IPS-15b (cell line): ENCODE measurements around the gene CASK.
"Not testable (repeated sequence)": the region's sequence is repeated elsewhere in the genome, so short reads cannot be mapped to it uniquely, and the experiment has no call there.

Experiments
- H3K27me3 ChIP-seq: one replicate; pipeline ENCODE4 v1.6.1; 2013; ENCODE audit warnings: low read length; ENCODE audit not compliant: control insufficient read depth, insufficient read depth
- H3K36me3 ChIP-seq: one replicate; pipeline ENCODE4 v1.6.1; 2013; ENCODE audit warnings: low read length; ENCODE audit not compliant: control insufficient read depth, insufficient read depth
- H3K4me1 ChIP-seq: one replicate; pipeline ENCODE4 v1.6.1; 2013; ENCODE audit warnings: mild to moderate bottlenecking, low read length; ENCODE audit not compliant: control insufficient read depth, insufficient read depth
- H3K4me3 ChIP-seq: one replicate; pipeline ENCODE4 v1.5.1; 2013; ENCODE audit warnings: low read depth, low read length
- H3K9ac ChIP-seq: one replicate; pipeline ENCODE4 v1.6.1; 2013; ENCODE audit warnings: low read depth, mild to moderate bottlenecking, low read length
- H3K9me3 ChIP-seq: one replicate; pipeline ENCODE4 v1.6.1; 2013; ENCODE audit warnings: mild to moderate bottlenecking, low read length; ENCODE audit not compliant: control insufficient read depth, insufficient read depth

The CASK gene

DNA sequence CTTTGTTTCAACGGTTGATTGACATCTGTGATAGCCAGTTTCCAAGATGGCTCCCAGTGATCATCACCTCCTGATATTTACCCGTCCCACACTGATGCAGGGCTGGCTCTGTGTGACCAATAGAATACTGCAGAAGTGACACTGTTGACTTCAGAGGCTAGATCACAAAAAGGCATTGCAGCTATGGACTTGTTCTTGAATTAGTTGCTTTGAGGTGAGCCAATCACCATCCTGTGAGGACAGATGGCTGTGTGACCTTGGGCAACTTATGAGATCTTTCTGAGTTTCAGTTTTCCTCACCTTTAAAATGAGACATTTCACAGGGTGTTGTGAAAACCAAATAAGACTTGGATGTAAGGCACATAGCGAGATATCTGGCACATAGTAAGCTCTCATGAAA, 201.1 kb downstream of the CASK start:
- H3K4me3 ChIP-seq, result no peak overlapping the region

DNA sequence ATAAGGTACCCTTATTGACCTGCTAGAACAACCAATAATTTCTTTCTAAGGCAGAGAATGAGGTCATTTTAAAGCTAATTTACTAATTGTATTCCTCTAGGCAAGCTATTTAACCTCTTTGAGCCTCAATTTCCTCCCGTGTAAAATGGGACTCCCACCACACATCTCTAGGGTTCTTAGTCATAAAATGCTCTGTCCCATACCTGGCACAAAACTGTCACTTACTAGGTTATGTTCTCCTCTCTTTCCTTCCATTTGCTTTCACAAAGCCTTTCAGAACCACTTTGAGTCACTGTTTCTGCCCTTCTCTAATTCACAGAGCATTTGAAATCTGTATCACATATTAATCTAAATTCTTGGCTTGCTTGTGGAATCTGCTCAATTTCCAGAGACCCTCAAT, 201.8 kb downstream of the CASK start:
- H3K4me1 ChIP-seq, result no peaks in the 10 kb centered on the region
- H3K4me3 ChIP-seq, result no peak overlapping the region
- H3K27me3 ChIP-seq, result no peaks in the 10 kb centered on the region
- H3K9me3 ChIP-seq, result peaks cover 14% of the 10 kb centered on the region
- H3K9ac ChIP-seq, result no peak overlapping the region
- no peaks in the 10 kb centered on the region for H3K36me3 ChIP-seq

More for the DNA sequence above, 201.1 kb downstream of the CASK start:
- Histone ChIP-seq H3K9ac (no peak overlapping the region), H3K36me3 (no peaks in the 10 kb centered on the region), H3K4me1 (no peaks in the 10 kb centered on the region), H3K27me3 (no peaks in the 10 kb centered on the region), H3K9me3 (peaks cover 13% of the 10 kb centered on the region)

DNA sequence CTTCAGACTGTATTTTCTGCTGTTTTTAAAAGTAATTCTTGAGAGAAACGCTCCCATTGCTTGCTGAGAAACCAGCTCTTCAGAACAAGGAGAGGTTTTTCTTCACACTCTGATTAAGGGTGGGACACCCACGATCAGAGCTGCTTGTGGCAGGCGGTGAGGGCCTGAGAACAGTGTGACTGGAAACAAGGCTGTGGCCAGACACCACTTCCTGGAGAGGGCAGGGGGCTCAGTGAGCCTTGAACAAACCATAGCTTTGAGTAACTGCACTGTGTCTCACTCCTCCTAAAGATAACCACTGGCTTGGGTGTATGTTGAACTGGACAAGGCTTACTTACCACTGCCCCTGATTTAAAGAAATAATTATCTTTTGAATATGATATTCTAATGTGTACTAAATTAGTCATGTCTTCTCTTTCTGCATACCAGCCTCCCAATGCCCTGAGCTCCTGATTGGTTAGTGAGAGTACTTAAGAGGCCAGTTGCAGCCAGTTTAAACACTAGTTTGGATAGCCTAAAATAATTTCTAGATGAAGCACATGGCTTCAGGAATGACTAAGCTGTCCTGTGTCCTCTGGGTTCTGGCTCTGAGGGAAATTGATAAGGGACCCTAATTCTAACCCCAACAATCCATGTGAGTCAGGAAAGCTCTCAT, 203.1 kb downstream of the CASK start:
- H3K9ac ChIP-seq, result no peak overlapping the region
- no peak overlapping the region for H3K4me3 ChIP-seq
- H3K4me1 ChIP-seq, result no peaks in the 10 kb centered on the region
- no peaks in the 10 kb centered on the region for H3K27me3 ChIP-seq
- H3K9me3 ChIP-seq, result peaks cover 20% of the 10 kb centered on the region
- H3K36me3 ChIP-seq, result no peaks in the 10 kb centered on the region

DNA sequence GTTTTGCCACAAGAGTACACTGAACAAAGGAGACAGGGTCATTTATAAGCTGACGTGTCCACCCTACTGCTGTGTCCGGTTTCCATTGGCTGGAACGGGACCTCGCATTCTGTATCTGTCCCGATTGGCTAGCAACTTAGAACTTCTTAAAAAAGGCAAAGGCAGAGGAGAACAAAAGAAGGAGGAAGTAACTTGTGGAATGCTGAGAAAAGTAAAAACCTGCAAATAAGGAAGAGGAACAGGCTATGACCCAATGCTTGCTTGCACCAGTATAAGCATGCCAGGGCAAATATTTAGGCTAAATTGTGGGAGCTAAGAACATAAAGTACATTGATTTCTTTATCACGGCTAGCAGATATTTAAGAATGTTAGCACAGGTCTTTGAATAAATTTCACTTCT, 203.7 kb downstream of the CASK start:
- H3K4me1 ChIP-seq, H3K9ac ChIP-seq, H3K4me3 ChIP-seq, H3K36me3 ChIP-seq, H3K27me3 ChIP-seq: not testable (repeated sequence)
- peaks cover 20% of the 10 kb centered on the region for H3K9me3 ChIP-seq

DNA sequence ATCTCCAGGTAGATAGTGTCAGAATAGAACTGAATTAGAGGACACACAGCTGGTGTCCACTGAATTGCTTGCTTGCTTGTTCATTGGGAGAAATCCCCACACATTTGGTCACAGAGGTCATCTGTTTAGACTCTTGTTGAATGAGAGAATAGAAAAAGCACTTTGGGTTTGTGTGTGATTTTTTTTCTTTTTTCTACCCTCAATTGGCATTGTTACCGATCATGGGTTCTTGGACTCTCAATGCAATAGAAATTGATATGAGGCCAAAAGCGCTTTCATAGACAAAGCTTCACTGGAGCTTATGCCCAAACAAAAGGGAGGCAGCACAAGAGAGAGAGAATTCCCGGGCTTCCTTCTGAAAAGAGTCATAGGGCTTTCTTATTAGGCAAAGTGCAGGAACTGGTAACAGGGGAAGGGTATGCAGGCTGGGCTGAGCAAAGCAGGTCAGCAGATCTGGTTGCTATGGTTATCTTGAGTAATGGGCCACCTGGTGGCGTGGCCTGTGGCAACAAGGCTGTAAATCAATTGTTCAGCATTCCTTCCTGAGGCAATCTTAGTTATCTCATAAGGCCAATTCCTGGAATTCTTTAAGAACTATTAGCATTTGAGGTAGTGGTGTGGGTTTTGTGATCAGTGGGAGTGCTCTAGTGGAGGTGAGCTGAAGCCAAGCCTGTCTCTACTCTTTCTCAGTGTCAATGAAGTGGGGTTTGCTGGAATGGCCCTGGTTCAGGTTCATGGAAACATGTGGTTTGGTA, 204.7 kb downstream of the CASK start:
- Histone ChIP-seq H3K36me3 (no peaks in the 10 kb centered on the region), H3K9me3 (peaks cover 20% of the 10 kb centered on the region), H3K4me1 (no peaks in the 10 kb centered on the region), H3K4me3 (no peak overlapping the region), H3K9ac (no peak overlapping the region), H3K27me3 (no peaks in the 10 kb centered on the region)

DNA sequence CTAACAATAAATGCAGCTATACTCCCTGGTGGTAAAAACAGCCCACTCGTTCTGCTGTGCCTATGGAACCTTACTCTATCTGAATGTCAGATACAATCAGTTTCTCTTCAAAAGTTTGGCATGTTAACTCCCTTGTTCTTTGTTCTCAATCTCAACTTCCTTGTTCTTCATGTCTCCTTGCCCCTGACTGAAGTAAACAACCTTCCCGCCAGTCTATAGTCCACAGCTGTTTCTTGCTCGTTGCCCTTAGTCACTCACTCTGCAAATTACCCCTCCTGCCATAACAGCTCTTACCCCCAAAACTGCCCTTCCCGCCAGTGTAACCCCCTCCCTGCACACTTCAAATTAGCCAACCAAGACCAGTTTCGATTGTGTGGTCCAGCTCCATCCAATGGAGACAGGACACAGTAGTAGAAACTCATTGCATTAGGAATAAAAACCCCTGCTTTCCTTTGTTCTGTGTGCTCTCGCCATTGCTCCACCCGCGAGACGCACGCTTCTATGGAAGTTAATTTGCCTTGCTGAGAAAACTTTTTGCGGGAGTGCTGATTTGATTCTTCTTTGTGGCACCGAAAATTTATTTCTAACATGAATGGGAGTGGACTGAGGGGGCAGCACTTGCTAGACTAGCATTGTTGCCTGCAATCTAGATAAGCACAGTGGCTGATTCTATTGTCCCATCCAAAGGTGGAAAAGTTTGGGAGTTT, 206.4 kb downstream of the CASK start:
- Histone ChIP-seq H3K4me3 (no peak overlapping the region), H3K9ac (no peak overlapping the region), H3K27me3 (no peaks in the 10 kb centered on the region), H3K36me3 (no peaks in the 10 kb centered on the region), H3K9me3 (peaks cover 20% of the 10 kb centered on the region), H3K4me1 (no peaks in the 10 kb centered on the region)

DNA sequence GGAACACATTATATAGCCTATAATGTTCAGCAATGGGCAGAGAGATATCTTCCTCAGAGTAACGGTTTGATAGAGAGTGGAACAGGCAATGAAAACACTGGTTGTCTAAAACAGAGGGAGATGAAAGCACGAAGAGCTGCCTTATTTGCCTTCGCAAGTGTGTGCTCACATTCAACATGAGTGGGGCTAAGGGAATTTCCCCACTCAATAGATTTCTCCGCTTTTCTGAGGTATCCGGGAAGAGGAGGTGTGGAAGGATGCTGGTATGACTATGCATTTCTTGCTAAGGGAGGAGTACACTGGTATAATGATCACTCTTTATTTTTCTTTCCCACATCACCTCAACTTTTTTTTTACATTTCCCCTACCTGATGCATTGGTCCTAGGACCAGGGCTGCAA, 207.1 kb downstream of the CASK start:
- Histone ChIP-seq H3K4me3 (no peak overlapping the region), H3K4me1 (no peaks in the 10 kb centered on the region), H3K27me3 (no peaks in the 10 kb centered on the region), H3K36me3 (no peaks in the 10 kb centered on the region), H3K9ac (no peak overlapping the region), H3K9me3 (peaks cover 20% of the 10 kb centered on the region)

DNA sequence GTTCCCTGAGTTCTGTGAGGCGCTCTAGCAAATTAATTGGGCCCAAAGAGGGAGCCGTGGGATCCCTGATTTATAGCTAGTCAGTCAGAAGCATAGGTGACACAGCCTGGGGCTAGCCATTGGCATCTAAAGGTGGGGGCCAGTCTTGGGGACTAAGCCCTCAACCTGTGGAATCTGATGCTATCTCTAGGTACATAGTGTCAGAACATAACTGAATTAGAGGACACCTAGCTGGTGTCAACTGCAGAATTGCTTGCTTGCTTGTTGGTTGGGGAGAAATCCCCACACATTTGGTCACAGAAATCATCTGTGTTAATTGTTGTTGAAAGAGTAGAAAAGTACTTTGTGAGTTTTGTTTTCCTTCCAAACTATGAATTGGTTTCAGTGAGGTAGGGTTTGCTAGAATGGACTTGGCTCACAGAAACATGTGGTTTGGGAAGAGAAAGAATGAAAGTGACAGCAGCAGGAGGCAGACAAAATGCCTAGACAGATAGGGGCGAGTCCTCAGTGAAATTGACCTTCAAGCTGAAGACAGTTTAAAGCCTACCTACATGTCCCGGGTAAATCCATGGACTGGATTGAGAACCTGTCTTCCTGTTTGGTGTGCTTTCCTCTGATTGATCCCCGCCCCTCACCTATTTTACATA, 212.2 kb downstream of the CASK start:
- H3K36me3 ChIP-seq, result no peaks in the 10 kb centered on the region
- no peaks in the 10 kb centered on the region for H3K27me3 ChIP-seq
- H3K9me3 ChIP-seq, result peaks cover 1% of the 10 kb centered on the region
- H3K4me1 ChIP-seq, result peaks cover 10% of the 10 kb centered on the region
- H3K4me3 ChIP-seq, result no peak overlapping the region
- no peak overlapping the region for H3K9ac ChIP-seq

DNA sequence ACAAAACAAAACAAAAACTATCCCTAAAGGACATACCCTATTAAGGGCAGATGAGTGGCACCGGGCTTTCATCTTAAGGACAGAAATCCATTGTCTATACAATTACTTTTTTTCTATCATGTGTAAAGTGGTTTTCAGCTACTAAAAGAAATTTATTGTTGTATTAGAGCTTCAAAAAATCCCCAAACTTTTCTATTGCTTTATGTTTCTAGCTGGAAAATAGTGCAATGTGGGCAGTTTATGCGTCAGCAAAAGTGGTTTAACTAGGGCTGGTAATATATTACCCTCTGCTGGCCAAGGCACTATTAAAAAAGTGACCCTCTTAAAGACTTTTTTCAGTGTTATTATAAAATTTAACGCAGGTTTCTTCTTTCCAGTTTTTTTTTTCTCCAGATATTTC, 214.9 kb downstream of the CASK start:
- no peaks in the 10 kb centered on the region for H3K27me3 ChIP-seq
- peaks cover 10% of the 10 kb centered on the region for H3K4me1 ChIP-seq
- no peak overlapping the region for H3K4me3 ChIP-seq
- no peaks in the 10 kb centered on the region for H3K9me3 ChIP-seq
- H3K36me3 ChIP-seq, result no peaks in the 10 kb centered on the region
- no peak overlapping the region for H3K9ac ChIP-seq

DNA sequence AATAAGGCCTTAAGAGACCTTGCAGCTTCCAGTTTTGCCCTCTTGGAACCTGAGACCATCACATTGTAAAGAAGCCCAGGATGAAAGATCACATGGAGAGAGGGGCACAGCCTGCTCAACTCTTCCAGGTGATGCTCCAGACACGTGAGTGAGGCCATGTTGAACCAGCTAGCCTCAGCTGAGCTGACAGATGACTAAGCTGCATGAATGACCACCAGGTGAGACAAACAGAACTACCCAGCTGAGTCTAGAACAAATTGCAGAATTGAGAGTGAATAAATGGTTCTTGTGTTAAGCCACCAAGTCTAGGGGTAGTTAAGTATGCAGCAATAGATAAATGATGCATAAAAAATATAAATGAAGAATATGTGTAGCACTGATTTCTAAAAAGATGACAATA, 216.1 kb downstream of the CASK start:
- Histone ChIP-seq H3K9ac (no peak overlapping the region), H3K27me3 (no peaks in the 10 kb centered on the region), H3K36me3 (no peaks in the 10 kb centered on the region), H3K9me3 (no peaks in the 10 kb centered on the region), H3K4me1 (peaks cover 10% of the 10 kb centered on the region), H3K4me3 (no peak overlapping the region)

DNA sequence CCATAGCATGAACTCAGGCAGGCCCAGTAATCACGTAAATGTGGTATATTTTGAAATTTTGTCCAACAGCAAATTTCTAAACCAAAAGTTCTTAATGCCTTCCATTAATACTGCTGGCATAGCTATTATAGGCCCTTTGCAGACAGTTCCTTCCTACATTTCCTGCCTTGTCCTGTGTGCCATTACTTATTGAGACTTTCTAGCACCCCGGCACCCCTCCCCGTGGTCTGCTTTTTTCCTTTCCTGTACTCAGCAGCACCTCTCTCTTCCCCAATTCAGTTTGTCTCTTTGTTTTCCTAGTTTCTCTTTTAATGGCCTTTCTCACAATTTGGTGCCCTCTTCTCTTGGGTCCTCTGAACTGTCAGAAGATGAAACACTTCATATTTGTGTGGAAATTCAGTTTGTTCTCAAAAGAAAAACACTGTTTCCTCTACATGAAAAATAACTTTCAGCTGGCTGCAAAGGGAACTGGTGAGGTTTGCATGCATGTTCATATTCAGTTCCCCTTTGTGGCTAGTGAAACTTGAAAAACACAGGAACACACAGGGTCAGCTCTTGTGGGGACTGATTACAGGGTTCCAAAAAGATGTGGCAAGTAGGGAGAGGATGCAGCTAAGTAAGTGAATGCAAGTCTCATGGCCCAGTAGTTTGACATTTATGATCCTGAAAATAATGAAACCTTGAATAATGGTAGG, 217.5 kb downstream of the CASK start:
- H3K9ac ChIP-seq, result no peak overlapping the region
- H3K9me3 ChIP-seq, result no peaks in the 10 kb centered on the region
- H3K27me3 ChIP-seq, result no peaks in the 10 kb centered on the region
- peaks cover 11% of the 10 kb centered on the region for H3K4me1 ChIP-seq
- no peak overlapping the region for H3K4me3 ChIP-seq
- no peaks in the 10 kb centered on the region for H3K36me3 ChIP-seq
